NCI-H128 (cell line): ENCODE data around the gene CFAP20DC.
"Not testable (repeated sequence)": the region's sequence is repeated elsewhere in the genome, so short reads cannot be mapped to it uniquely, and the experiment has no call there.

Experiments used
- DNase-seq: peaks from one replicate; lab custom pipeline; 2025; ENCODE audit not compliant: unreplicated experiment; lab: John Stamatoyannopoulos, UW

The CFAP20DC gene

DNA sequence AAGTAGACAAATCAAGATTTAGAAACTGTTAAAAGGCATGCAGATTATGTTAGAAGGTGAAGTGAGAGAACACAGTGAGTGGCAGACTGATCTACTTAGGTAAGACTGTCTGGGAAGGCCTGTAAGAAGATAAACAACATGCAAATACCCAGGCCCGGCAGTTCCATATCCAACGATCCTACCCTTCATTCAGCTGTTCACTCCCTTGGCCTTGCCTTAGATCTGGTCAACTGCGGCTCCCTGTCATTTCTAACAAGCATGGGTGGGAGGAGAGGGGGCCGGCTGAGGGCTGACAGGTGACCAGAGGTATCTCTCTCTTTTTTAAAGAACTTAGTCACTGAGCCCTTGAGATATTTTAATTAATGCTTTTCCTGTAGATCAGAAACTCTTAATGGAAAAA, 298.6 kb downstream of the CFAP20DC start:
- DNase-seq: no peak

GRCh38 chr3:58749948-58750347, 299.9 kb downstream of the CFAP20DC start:
- DNase-seq: no peak

GRCh38 chr3:58748024-58748423, 301.8 kb downstream of the CFAP20DC start:
- DNase-seq: no peak

- no peak for DNase-seq
Observed at GRCh38 chr3:58746758-58747157, 303.1 kb downstream of the CFAP20DC start.

DNA sequence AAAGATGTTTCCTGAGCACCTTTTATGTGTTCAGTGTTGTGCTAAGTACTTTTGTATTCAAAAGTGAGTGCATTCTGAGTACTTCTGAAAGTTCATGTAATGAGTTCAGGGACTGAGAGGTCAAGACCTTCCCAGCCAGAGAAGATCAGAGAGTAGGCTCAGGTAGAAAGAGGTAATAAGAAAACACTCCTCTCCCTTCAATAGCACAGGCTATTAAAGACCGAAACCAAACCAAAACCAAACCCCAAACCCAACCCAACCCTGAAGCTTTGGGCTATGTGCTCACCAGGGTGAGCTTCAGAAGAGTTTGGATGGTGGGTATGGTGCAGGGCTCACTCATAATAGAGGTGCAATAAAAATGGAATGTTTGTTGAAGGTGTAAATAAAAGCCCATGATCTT, 306.5 kb downstream of the CFAP20DC start:
- no peak for DNase-seq

- DNase-seq: no peak
Observed at GRCh38 chr3:58742239-58742638, 307.6 kb downstream of the CFAP20DC start.

DNA sequence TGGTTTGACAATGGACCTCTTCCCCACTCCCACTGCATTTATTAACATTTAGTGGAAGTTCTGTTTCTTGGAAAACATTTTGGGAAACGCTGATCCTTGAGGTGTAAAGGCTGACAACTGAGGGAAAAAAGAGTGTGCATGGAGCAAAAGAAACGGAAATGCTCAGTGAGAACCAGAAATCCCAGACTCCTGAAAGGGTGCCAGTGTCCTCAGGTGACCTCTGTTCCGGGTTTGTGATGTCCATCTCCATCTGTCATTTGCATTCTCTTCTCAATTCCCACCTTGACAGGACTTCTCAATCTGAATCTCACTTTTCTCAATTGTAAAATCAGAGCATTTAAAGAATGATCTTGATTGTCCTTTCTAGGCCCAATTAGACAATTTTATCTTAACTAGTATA, 312.2 kb downstream of the CFAP20DC start:
- no peak for DNase-seq

GRCh38 chr3:58731673-58732072, 318.2 kb downstream of the CFAP20DC start:
- no peak for DNase-seq

GRCh38 chr3:58728723-58729122, 321.1 kb downstream of the CFAP20DC start:
- DNase-seq: no peak

- no peak for DNase-seq
Observed at GRCh38 chr3:58725326-58725853, 324.4 kb downstream of the CFAP20DC start.

DNA sequence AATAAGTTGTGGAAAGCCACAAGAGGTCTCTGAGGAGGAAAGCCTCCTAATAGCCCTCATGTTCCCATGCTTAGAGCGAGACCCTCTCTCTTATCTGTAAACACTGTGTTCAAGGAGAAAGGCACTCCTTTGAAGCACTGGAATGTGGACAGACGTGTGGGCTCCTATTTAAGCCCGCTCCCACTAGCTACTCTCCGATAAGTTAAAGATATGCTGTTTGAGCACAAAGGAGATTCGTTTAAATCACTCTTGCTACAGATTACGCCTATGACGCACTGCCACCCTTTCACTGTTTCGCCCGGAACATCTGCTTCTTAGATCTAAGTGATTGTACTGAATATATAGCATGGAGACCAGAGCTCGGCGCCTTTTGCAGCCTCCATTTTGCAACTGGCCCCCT, 325.5 kb downstream of the CFAP20DC start:
- no peak for DNase-seq

GRCh38 chr3:58723173-58723572, 326.7 kb downstream of the CFAP20DC start:
- no peak for DNase-seq

DNA sequence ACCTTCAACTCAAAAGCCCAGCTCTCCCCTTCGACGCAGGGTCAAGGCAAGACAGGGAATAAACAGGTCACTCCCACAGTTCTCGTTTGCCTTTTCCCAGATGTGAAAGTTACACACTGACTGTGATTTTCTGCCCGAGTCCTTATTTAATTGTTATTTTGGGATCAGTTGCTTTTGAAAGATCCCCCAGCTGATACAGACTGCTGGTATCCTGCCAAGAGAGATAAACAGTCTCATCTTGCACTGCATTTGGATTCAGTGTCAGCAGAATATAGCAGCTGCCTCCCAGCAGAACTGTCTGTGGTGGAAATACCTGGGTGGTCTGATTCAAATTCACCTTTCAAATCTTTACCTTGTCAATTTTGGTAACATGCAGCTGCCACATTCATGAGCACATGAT, 327.3 kb downstream of the CFAP20DC start:
- no peak for DNase-seq

- no peak for DNase-seq
Observed at GRCh38 chr3:58720526-58720925, 329.3 kb downstream of the CFAP20DC start.

GRCh38 chr3:58719684-58720083, 330.1 kb downstream of the CFAP20DC start:
- DNase-seq: no peak

DNA sequence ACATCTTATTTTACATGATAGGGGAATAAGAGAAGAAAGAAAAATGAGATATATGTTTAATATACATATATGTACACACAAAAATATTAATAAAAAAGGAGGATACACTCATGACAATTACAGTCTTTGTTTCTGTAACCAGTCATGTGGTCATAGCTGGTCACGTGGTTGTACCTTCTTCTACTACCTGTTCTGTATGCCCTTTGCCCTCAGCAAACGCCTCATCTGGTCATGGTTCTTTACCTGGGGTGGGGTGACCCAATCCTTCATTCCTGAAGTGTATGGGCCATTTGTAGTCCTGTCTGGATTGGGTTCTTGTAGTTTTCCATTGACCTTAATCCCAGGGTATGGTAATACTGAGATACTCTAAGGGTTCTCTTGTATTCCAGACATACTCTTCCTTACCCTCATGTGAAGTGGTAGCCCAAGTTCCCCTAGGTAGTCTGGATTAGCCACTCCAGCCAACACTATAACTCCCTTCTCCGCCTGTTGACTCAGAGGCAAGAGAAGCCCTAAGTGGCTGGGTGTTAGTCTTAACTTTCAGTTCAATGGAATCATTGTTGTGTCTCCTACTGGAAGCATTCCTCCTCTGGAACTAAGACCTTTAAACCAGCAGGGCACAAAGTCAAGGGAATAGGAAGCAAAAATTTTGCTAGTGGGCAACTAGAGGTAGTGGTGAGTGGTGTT, 336.0 kb downstream of the CFAP20DC start:
- DNase-seq: no peak

DNA sequence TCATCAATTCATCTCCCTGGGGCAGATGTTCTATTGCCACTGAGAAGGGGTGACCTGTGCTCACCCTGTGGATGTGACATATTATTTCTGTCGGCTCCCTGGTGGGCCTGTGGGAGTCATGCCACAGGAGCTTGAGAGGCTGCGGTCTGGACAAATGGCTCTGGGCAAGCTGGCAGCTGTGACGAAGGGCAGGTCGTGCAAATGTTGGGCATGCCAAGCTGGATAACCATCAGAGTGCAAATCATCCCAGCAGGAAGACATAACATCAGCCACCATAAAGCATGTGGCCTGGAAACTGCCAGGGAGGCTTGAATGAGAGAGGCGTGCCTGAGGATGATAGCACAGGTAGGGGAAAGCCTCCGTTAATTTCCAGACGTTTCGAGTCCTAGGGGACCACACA, 338.0 kb downstream of the CFAP20DC start:
- no peak for DNase-seq

DNA sequence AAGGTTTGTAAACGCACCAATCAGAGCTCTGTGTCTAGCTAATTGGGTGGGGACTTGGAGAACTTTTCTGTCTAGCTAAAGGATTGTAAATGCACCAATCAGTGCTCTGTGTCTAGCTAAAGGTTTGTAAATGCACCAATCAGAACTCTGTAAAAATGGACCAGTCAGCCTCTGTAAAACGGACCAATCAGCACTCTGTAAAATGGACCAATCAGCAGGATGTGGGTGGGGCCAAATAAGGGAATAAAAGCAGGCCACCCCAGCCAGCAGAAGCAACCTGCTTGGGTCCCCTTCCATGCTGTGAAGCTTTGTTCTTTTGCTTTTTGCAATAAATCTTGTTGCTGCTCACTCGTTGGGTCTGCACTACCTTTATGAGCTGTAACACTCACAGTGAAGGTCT, 340.8 kb downstream of the CFAP20DC start:
- not testable (repeated sequence) for DNase-seq

- no peak for DNase-seq
Observed at GRCh38 chr3:58708116-58708791, 341.6 kb downstream of the CFAP20DC start.

- no peak for DNase-seq
Observed at GRCh38 chr3:58707390-58707930, 342.4 kb downstream of the CFAP20DC start.

DNA sequence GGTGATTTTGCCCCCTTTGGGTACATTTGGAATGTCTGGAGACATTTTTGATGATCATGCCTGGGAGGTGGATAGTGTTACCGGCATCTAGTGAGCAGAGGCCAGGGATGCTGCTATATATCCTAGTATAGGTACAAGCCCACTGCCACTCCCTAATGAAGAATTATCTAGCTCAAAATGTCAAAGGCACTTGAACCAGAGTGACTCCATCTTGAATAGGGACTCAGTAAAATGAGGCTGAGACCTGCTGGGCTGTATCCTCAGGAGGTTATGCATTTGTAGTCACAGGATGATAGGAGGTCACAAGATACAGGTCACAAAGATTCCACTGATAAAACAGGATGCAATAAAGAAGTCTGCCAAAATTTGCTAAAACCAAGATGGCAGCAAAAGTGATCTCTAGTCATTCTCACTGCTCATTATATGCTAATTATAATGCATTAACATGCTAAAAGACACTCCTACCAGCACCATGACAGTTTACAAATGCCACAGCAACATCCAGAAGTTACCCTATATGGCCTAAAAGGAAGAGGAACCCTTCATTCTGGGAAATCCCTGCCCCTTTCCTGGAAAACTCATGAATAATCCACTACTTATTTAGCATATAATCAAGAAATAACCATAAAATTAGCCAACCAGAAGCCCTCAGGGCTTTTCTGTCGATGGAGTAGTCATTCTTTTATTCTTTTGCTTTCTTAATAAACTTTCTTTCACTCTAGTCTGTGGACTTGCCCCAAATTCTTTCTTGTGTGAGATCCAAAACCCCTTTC, 343.2 kb downstream of the CFAP20DC start:
- no peak for DNase-seq

- no peak for DNase-seq
Observed at GRCh38 chr3:58704745-58705144, 345.1 kb downstream of the CFAP20DC start.
